K562 (cell line): ENCODE data around the gene KCNT1. TPM values are rescaled to one million over a fixed set of nuclear protein-coding genes. Genes with fewer than 3 reads are reported as not detected.

Experiments used
- ATAC-seq: fragments of 200-7000 bp; cut with Tn5 transposase; 3 replicates; pipeline ENCODE4 v1.9.1; 2020; ENCODE audit warnings: moderate library complexity
- BruUV-seq: library from RNA; stranded (reverse); fragments of 400-500 nt; replicated peaks from 2 replicates; lab custom pipeline; 2021; lab: Mats Ljungman, UMichigan
- CTCF ChIA-PET: fragments of 300-600 bp; formaldehyde crosslinking; extraction: SDS; loops from one replicate; lab custom pipeline; 2021; ENCODE audit warnings: low intra/inter-chr PET ratio; lab: Yijun Ruan, JAX
- POLR2A ChIA-PET: fragments of 300-600, 350-650 bp; sonication (Branson Sonifier 250); formaldehyde crosslinking; extraction: SDS; loops from one replicate; lab custom pipeline; 2021; ENCODE audit warnings: antibody characterized with exemption, inconsistent platforms; lab: Yijun Ruan, JAX
- DNase-seq, 4 experiments: peaks; one replicate each; pipeline versions ENCODE4 v3.0.0 to v3.0.0-alpha.2; 2011 to 2018; ENCODE audit warnings: low spot score in 3 of 4, mixed read lengths in 3 of 4; ENCODE audit errors: extremely low read depth in 1 of 4
- FAIRE-seq: peaks from 2 replicates; lab custom pipeline; 2011; peaks lifted over from hg19 to GRCh38; lab: Jason Lieb, UNC
- H2AFZ ChIP-seq: 2 replicates; pipeline ENCODE4 v1.6.0; 2011; ENCODE audit warnings: low read depth, low read length, control low read depth, inconsistent platforms
- H3K27ac ChIP-seq: fragments of 200-600 bp; 3 replicates; pipeline ENCODE4 v1.8.0; 2011; ENCODE audit warnings: low read depth, mild to moderate bottlenecking, control low read depth, inconsistent platforms, low read length, moderate library complexity, mixed read lengths; ENCODE audit errors: extremely low read depth
- H3K27me3 ChIP-seq, 2 experiments: fragments of 300-600 bp in 1 of 2; 2 replicates in 1 of 2; 3 replicates in 1 of 2; pipeline versions ENCODE4 v1.6.0 to v1.8.0; 2011; ENCODE audit warnings: inconsistent platforms in 2 of 2, low read length in 2 of 2, mild to moderate bottlenecking in 1 of 2, mixed read lengths in 1 of 2, moderate library complexity in 1 of 2; ENCODE audit not compliant: control insufficient read depth in 2 of 2, insufficient read depth in 2 of 2
- H3K36me3 ChIP-seq: fragments of 300-600 bp; 3 replicates; pipeline ENCODE4 v1.8.0; 2011; ENCODE audit warnings: mild to moderate bottlenecking, low read length, inconsistent platforms; ENCODE audit not compliant: control insufficient read depth, insufficient read depth
- H3K4me1 ChIP-seq, 2 experiments: fragments of 200-600 bp in 1 of 2; replicated peaks in 1 of 2; 2 replicates in 1 of 2; 3 replicates in 1 of 2; pipeline versions ENCODE4 v1.5.1 to v1.8.0; 2011; ENCODE audit warnings: inconsistent platforms in 2 of 2, low read length in 2 of 2, mild to moderate bottlenecking in 1 of 2, mixed read lengths in 1 of 2, moderate library complexity in 1 of 2; ENCODE audit not compliant: control insufficient read depth in 2 of 2, insufficient read depth in 2 of 2
- H3K4me2 ChIP-seq: 2 replicates; pipeline ENCODE4 v1.6.1; 2011; ENCODE audit warnings: low read length, control low read depth, inconsistent platforms, mixed read lengths; ENCODE audit not compliant: insufficient read depth
- H3K4me3 ChIP-seq: fragments of 200-600 bp; sonication (generic), shearing (Covaris generic); 2 replicates; pipeline ENCODE4 v1.5.1; 2016; ENCODE audit warnings: control low read depth, inconsistent platforms
- H3K79me2 ChIP-seq: fragments of 200-600 bp; 3 replicates; pipeline ENCODE4 v1.8.0; 2011; ENCODE audit warnings: low read length, inconsistent platforms; ENCODE audit not compliant: control insufficient read depth, insufficient read depth
- H3K9ac ChIP-seq, 2 experiments: 2 replicates each; pipeline versions ENCODE4 v1.6.0 to v1.6.1; 2011; ENCODE audit warnings: low read depth in 2 of 2, low read length in 2 of 2, control low read depth in 1 of 2, inconsistent platforms in 1 of 2, mild to moderate bottlenecking in 1 of 2, mixed read lengths in 1 of 2; ENCODE audit not compliant: insufficient read depth in 1 of 2
- H3K9me1 ChIP-seq: one replicate; pipeline ENCODE4 v1.6.0; 2011; ENCODE audit warnings: inconsistent platforms, mild to moderate bottlenecking, low read length, moderate library complexity; ENCODE audit not compliant: control insufficient read depth, insufficient read depth
- H3K9me3 ChIP-seq: replicated peaks from 2 replicates; pipeline ENCODE4 v1.5.1; 2011; ENCODE audit warnings: low read depth, low read length, inconsistent platforms; ENCODE audit not compliant: control insufficient read depth, insufficient read depth
- H4K20me1 ChIP-seq: replicated peaks from 2 replicates; pipeline ENCODE4 v1.6.1; 2011; ENCODE audit warnings: low read length, inconsistent platforms, mixed read lengths; ENCODE audit not compliant: control insufficient read depth, insufficient read depth
- BCL6 ChIP-seq: fragments of 250-450 bp; sonication (Bioruptor Pico); IDR thresholded peaks from 2 replicates; pipeline ENCODE4 v1.4.0; 2020
- MYC ChIP-seq, 2 experiments: fragments of 250-450 bp in 1 of 2; sonication (Bioruptor Pico) in 1 of 2; IDR thresholded peaks; 2 replicates each; pipeline versions ENCODE4 v1.5.1 to v1.6.1; 2012 to 2021; ENCODE audit warnings: low read depth in 2 of 2, borderline replicate concordance in 1 of 2, improper control_type of control experiment in 1 of 2, low read length in 1 of 2, mild to moderate bottlenecking in 1 of 2, moderate library complexity in 1 of 2
- SIN3A ChIP-seq, 2 experiments: fragments of 150-350 bp in 1 of 2; IDR thresholded peaks; 2 replicates each; pipeline ENCODE4 v1.6.1; 2011 to 2016; ENCODE audit warnings: borderline replicate concordance in 2 of 2, low read depth in 2 of 2, low read length in 2 of 2, mild to moderate bottlenecking in 2 of 2, moderate library complexity in 2 of 2; ENCODE audit not compliant: control insufficient read depth in 1 of 2
- STAG1 ChIP-seq: sonication (generic); formaldehyde crosslinking; IDR thresholded peaks from 2 replicates; pipeline ENCODE4 v1.5.0; 2020; ENCODE audit warnings: missing genetic modification reagents, borderline replicate concordance
- ZNF197 ChIP-seq: fragments of 200-800 bp; sonication (Bioruptor generic); IDR thresholded peaks from 2 replicates; pipeline ENCODE4 v1.6.1; 2016; ENCODE audit warnings: low read depth, missing genetic modification characterization, missing compliant biosample characterization
- WGBS: fragments of 100-300 bp; shearing (Covaris generic); methylation state at CpG from one replicate; pipeline ENCODE4 v1.1.6; 2016; ENCODE audit warnings: low coverage, mixed read lengths; ENCODE audit not compliant: insufficient coverage; ENCODE audit errors: missing lambda C conversion rate; 5-methylcytosine and 5-hydroxymethylcytosine counted together
- in situ Hi-C: fragments of 300-500 bp; cut with MboI; formaldehyde crosslinking; loops from 4 replicates; pipeline ENCODE4 v1.15.0; 2018; ENCODE audit warnings: inconsistent platforms, mixed read lengths
- intact Hi-C: fragments of 100-400 bp; cut with micrococcal nuclease; formaldehyde crosslinking; loops from 2 replicates; pipeline ENCODE4 v1.14.2; 2022
- polyA plus RNA-seq, 8 experiments: library from polyadenylated mRNA; depleted of rRNA in 4 of 8; stranded (reverse) in 5 of 8; unstranded in 3 of 8; fragments of >200 nt; fragmentation: Nextera tagmentation in 2 of 8; fragmentation: Illumina TruSeq in 1 of 8; extraction: Ambion mirVana in 2 of 8; extraction: Trizol in 1 of 8; gene quantifications; 2 replicates each; pipeline versions ENCODE4 v1.2.1 to v1.2.3, GENCODE V29; 2011 to 2014; ENCODE audit warnings: inconsistent platforms in 1 of 8, missing spikeins in 1 of 8
- total RNA-seq, 7 experiments: library from RNA; depleted of rRNA in 6 of 7; stranded (reverse); fragments of >200 nt in 6 of 7; fragmentation: Illumina TruSeq in 2 of 7; extraction: Trizol in 2 of 7; gene quantifications; 2 replicates each; pipeline versions ENCODE4 v1.2.1 to v1.2.3, GENCODE V29; 2011 to 2021; ENCODE audit warnings: low replicate concordance in 1 of 7
- TF ChIP-seq, protein P1 (sequence below): fragments of 250-450 bp; sonication (Bioruptor Pico); IDR thresholded peaks from 2 replicates; pipeline ENCODE4 v1.5.0; 2020; ENCODE audit warnings: mild to moderate bottlenecking, borderline replicate concordance
- TF ChIP-seq, protein P2 (sequence below), 2 experiments: fragments of 450-650 bp; IDR thresholded peaks; 2 replicates each; pipeline ENCODE4 v1.6.1; 2016; ENCODE audit warnings: mild to moderate bottlenecking in 2 of 2, borderline replicate concordance in 1 of 2, low read depth in 1 of 2, moderate library complexity in 1 of 2
- TF ChIP-seq, protein P3 (sequence below): fragments of 250-450 bp; sonication (Bioruptor Pico); IDR thresholded peaks from 2 replicates; pipeline ENCODE4 v1.8.0; 2022; ENCODE audit warnings: inconsistent platforms, mild to moderate bottlenecking, moderate library complexity, borderline replicate concordance

Gene KCNT1
- total and polyA plus RNA-seq, 9 of the 15 experiments (the other 6 are each of a cell fraction or from before 2014, with no cell fraction given): 0.05 TPM; not detected in 8

DNA sequence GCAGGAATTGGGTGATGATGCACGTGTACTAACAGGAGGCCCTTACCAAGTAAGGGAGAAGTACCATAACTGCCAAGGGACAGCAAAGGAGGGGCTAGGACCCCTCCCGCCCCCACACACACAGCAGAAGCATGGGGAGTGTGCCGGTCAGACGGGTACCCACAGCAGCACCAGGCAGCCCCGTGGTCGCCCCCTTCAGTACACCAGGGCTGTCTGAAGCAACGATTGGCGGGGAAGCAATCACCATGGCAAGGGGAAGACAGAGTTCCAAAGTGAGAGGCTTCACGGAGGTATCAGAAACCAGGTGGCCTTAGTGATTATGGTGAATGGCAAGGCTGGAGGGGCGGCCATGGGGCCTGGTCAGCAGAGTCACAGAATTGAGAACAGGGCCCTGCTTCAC, 133.1 kb downstream of the KCNT1 start:
- in situ Hi-C loops (no loop called here), intact Hi-C loops (no loop called here)
- ChIA-PET CTCF (no interaction called here), POLR2A (no interaction called here)
- no peak overlapping the region for H2AFZ ChIP-seq
- no peak overlapping the region for H3K4me3 ChIP-seq
- no peak overlapping the region for H3K4me2 ChIP-seq
- peaks cover 4% of the 10 kb centered on the region for H3K9me3 ChIP-seq
- no peaks in the 10 kb centered on the region for H4K20me1 ChIP-seq
- WGBS: 89% methylated on average over 10 of the region's 10 CpGs
- H3K4me1 ChIP-seq: no peaks in the 10 kb centered on the region
- H3K27me3 ChIP-seq: no peaks in the 10 kb centered on the region
- peaks cover 5% of the 10 kb centered on the region for H3K9me1 ChIP-seq
- ATAC-seq: no peak
- H3K79me2 ChIP-seq: peaks cover 26% of the 10 kb centered on the region; the same call in 2 of the 3 replicates
- FAIRE-seq: no peak
- H3K9ac ChIP-seq: no peak overlapping the region
- BruUV-seq: no TSS peak
- H3K36me3 ChIP-seq: peaks cover 6% of the 10 kb centered on the region; the same call in 2 of the 3 replicates
- no peak overlapping the region; the same call in 2 of the 3 replicates for H3K27ac ChIP-seq
- DNase-seq: no peak
- no peak for TF ChIP-seq STAG1 (CRISPR knock-in tag)
- TF ChIP-seq, protein P1, sequence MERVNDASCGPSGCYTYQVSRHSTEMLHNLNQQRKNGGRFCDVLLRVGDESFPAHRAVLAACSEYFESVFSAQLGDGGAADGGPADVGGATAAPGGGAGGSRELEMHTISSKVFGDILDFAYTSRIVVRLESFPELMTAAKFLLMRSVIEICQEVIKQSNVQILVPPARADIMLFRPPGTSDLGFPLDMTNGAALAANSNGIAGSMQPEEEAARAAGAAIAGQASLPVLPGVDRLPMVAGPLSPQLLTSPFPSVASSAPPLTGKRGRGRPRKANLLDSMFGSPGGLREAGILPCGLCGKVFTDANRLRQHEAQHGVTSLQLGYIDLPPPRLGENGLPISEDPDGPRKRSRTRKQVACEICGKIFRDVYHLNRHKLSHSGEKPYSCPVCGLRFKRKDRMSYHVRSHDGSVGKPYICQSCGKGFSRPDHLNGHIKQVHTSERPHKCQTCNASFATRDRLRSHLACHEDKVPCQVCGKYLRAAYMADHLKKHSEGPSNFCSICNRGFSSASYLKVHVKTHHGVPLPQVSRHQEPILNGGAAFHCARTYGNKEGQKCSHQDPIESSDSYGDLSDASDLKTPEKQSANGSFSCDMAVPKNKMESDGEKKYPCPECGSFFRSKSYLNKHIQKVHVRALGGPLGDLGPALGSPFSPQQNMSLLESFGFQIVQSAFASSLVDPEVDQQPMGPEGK (CRISPR knock-in tag): no peak
- TF ChIP-seq MYC (IDR thresholded peaks at IDR 0.05; ENCODE audit: low read depth, low read length): no peak
- no peak for TF ChIP-seq MYC (CRISPR knock-in tag; IDR thresholded peaks at IDR 0.05; ENCODE audit: borderline replicate concordance, low read depth)
- TF ChIP-seq, protein P2, sequence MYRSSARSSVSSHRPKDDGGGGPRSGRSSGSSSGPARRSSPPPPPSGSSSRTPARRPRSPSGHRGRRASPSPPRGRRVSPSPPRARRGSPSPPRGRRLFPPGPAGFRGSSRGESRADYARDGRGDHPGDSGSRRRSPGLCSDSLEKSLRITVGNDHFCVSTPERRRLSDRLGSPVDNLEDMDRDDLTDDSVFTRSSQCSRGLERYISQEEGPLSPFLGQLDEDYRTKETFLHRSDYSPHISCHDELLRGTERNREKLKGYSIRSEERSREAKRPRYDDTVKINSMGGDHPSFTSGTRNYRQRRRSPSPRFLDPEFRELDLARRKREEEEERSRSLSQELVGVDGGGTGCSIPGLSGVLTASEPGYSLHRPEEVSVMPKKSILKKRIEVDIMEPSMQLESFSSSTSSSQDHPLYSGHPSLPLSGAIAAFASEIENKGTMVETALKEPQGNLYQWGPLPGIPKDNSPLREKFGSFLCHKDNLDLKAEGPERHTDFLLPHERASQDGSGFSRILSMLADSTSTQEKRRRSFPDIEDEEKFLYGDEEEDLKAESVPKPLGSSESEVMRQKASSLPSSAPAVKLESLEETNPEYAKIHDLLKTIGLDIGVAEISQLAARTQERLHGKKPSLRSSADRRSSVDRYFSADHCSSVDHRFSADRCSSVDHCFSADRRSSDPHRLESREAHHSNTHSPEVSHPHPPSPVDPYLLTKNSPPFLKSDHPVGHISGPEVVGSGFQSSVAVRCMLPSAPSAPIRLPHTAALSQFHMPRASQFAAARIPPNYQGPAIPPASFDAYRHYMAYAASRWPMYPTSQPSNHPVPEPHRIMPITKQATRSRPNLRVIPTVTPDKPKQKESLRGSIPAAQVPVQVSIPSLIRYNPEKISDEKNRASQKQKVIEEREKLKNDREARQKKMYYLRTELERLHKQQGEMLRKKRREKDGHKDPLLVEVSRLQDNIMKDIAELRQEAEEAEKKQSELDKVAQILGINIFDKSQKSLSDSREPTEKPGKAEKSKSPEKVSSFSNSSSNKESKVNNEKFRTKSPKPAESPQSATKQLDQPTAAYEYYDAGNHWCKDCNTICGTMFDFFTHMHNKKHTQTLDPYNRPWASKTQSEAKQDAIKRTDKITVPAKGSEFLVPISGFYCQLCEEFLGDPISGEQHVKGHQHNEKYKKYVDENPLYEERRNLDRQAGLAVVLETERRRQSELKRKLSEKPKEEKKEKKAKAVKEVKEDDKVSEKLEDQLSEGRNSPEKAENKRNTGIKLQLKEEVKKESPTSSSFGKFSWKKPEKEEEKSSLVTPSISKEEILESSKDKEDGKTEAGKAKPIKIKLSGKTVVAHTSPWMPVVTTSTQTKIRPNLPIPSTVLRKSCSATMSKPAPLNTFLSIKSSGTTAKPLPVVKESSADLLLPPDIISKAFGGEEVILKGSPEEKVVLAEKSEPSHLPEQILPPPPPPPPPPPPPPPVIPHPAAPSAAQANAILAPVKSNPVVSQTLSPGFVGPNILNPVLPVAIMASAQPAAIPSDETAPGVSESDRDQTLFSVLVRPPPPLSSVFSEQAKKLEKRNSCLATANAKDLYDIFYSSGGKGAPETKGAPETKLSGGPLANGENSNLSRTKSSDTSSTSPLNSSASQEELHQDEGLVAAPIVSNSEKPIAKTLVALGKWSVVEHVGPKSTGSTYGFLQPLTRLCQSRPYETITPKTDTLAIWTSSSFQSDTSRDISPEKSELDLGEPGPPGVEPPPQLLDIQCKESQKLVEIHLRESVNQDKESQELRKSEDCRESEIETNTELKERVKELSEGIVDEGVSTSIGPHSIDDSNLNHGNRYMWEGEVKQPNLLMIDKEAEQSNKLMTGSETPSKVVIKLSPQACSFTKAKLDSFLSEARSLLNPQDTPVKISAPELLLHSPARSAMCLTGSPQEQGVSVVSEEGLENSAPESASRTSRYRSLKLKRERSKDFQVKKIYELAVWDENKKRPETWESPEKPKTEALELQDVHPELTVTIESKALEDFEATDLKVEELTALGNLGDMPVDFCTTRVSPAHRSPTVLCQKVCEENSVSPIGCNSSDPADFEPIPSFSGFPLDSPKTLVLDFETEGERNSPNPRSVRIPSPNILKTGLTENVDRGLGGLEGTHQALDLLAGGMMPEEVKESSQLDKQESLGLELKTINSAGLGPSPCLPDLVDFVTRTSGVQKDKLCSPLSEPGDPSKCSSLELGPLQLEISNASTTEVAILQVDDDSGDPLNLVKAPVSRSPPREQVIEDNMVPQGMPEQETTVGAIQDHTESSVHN (IDR thresholded peaks at IDR 0.05; ENCODE audit: borderline replicate concordance in 1 of 2, low read depth in 1 of 2): no peak
- no peak for TF ChIP-seq ZNF197 (CRISPR knock-in tag)
- no peak for TF ChIP-seq SIN3A (IDR thresholded peaks at IDR 0.05; ENCODE audit: borderline replicate concordance in 2 of 2, control insufficient read depth in 1 of 2, low read depth in 2 of 2, low read length in 2 of 2)
- no peak for TF ChIP-seq BCL6 (CRISPR knock-in tag)
- TF ChIP-seq, protein P3, sequence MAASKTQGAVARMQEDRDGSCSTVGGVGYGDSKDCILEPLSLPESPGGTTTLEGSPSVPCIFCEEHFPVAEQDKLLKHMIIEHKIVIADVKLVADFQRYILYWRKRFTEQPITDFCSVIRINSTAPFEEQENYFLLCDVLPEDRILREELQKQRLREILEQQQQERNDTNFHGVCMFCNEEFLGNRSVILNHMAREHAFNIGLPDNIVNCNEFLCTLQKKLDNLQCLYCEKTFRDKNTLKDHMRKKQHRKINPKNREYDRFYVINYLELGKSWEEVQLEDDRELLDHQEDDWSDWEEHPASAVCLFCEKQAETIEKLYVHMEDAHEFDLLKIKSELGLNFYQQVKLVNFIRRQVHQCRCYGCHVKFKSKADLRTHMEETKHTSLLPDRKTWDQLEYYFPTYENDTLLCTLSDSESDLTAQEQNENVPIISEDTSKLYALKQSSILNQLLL (CRISPR knock-in tag): no peak
